ACC112 (cell line): ENCODE data around the gene HINFP.
"Not testable (repeated sequence)": the region's sequence is repeated elsewhere in the genome, so short reads cannot be mapped to it uniquely, and the experiment has no call there.

Source experiments
- H2AFZ ChIP-seq: fragments of 200-600 bp; sonication (generic); one replicate; pipeline ENCODE4 v1.6.0; 2017; ENCODE audit warnings: antibody characterized with exemption, low read length; ENCODE audit not compliant: unreplicated experiment
- H3K27ac ChIP-seq: fragments of 200-600 bp; sonication (generic); 2 replicates; pipeline ENCODE4 v1.5.1; 2014; ENCODE audit warnings: low read depth, mild to moderate bottlenecking, antibody characterized with exemption, low read length, moderate library complexity
- H3K27me3 ChIP-seq: fragments of 200-600 bp; sonication (generic); 2 replicates; pipeline ENCODE4 v1.6.1; 2014; ENCODE audit warnings: mild to moderate bottlenecking, antibody characterized with exemption, low read length, moderate library complexity, mixed read lengths; ENCODE audit not compliant: insufficient read depth
- H3K36me3 ChIP-seq: fragments of 200-600 bp; sonication (generic); 2 replicates; pipeline ENCODE4 v1.6.1; 2016; ENCODE audit warnings: mild to moderate bottlenecking, antibody characterized with exemption, low read length, moderate library complexity, mixed read lengths; ENCODE audit not compliant: insufficient read depth
- H3K4me1 ChIP-seq: fragments of 200-600 bp; sonication (generic); one replicate; pipeline ENCODE4 v1.6.1; 2016; ENCODE audit warnings: low read length, mixed read lengths; ENCODE audit not compliant: insufficient read depth, unreplicated experiment, control insufficient read depth
- H3K4me3 ChIP-seq: fragments of 200-600 bp; sonication (generic); 2 replicates; pipeline ENCODE4 v1.5.1; 2014; ENCODE audit warnings: mild to moderate bottlenecking, low read depth, low read length
- H3K79me2 ChIP-seq: fragments of 200-600 bp; sonication (generic); one replicate; pipeline ENCODE4 v1.6.0; 2016; ENCODE audit warnings: low read length; ENCODE audit not compliant: control insufficient read depth, unreplicated experiment, insufficient read depth

Gene HINFP

DNA sequence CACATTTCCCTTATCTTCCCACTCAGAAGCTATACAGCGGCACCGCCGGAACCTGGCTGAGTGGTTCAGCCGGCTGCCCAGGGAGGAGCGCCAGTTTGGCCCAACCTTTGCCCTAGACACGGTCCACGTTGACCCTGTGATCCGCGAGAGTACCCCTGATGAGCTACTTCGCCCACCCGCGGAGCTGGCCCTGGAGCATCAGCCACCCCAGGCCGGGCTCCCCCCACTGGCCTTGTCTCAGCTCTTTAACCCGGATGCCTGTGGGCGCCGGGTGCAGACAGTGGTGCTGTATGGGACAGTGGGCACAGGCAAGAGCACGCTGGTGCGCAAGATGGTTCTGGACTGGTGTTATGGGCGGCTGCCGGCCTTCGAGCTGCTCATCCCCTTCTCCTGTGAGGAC, 52.1 kb downstream of the HINFP start:
- Histone ChIP-seq H3K4me3 (no peak overlapping the region), H3K79me2 (no peaks in the 10 kb centered on the region), H3K4me1 (peaks cover 11% of the 10 kb centered on the region), H3K27me3 (no peaks in the 10 kb centered on the region), H2AFZ (no peak overlapping the region), H3K27ac (no peak overlapping the region), H3K36me3 (no peaks in the 10 kb centered on the region)

- Histone ChIP-seq H2AFZ (no peak overlapping the region), H3K4me1 (peaks cover 7% of the 10 kb centered on the region), H3K36me3 (no peaks in the 10 kb centered on the region), H3K27ac (no peak overlapping the region), H3K27me3 (no peaks in the 10 kb centered on the region), H3K79me2 (no peaks in the 10 kb centered on the region), H3K4me3 (no peak overlapping the region)
These were observed 54.2 kb downstream of the HINFP start for GRCh38 chr11:119175493-119176077.

- Histone ChIP-seq H3K4me1 (peaks cover 7% of the 10 kb centered on the region), H3K36me3 (no peaks in the 10 kb centered on the region), H3K79me2 (no peaks in the 10 kb centered on the region), H3K27me3 (no peaks in the 10 kb centered on the region), H3K4me3 (no peak overlapping the region), H2AFZ (no peak overlapping the region), H3K27ac (no peak overlapping the region)
These were observed 56.8 kb downstream of the HINFP start for GRCh38 chr11:119178166-119178680.

DNA sequence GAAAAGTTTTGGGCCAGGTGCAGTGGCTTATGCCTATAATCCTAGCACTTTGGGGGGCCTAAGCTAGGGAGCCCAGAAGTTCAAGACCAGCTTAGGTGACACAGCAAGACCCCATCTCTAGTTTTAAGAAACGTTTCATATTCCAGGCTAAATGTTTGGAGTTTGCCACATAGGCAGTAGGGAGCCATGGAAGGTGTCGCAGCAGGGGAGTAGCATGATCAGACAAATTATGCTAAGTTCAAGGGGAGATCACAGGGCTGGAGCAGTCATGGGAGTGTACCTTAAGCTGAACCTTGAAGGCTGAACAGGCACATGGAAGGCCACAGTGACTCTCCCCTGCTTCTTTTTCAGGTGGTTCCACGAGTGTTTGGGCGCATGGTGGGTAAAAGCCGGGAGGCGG, 58.0 kb downstream of the HINFP start:
- no peak overlapping the region for H3K4me3 ChIP-seq
- H3K79me2 ChIP-seq, result no peaks in the 10 kb centered on the region
- H2AFZ ChIP-seq, result no peak overlapping the region
- H3K4me1 ChIP-seq, result peaks cover 7% of the 10 kb centered on the region
- H3K27me3 ChIP-seq, result no peaks in the 10 kb centered on the region
- H3K27ac ChIP-seq, result no peak overlapping the region
- no peaks in the 10 kb centered on the region for H3K36me3 ChIP-seq

DNA sequence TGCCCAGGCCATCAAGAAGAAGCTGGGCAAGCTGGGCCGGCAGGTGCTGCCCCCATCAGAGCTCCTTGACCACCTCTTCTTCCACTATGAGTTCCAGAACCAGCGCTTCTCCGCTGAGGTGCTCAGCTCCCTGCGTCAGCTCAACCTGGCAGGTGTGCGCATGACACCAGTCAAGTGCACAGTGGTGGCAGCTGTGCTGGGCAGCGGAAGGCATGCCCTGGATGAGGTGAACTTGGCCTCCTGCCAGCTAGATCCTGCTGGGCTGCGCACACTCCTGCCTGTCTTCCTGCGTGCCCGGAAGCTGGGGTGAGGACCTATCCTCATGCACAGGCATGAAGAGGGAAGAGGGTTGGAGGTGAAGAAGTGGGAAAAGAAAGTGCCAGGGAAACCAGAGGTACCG, 58.6 kb downstream of the HINFP start:
- H3K27me3 ChIP-seq, result no peaks in the 10 kb centered on the region
- no peak overlapping the region for H3K27ac ChIP-seq
- H3K4me3 ChIP-seq, result no peak overlapping the region
- no peaks in the 10 kb centered on the region for H3K36me3 ChIP-seq
- no peak overlapping the region for H2AFZ ChIP-seq
- H3K4me1 ChIP-seq, result peaks cover 7% of the 10 kb centered on the region
- H3K79me2 ChIP-seq, result no peaks in the 10 kb centered on the region

DNA sequence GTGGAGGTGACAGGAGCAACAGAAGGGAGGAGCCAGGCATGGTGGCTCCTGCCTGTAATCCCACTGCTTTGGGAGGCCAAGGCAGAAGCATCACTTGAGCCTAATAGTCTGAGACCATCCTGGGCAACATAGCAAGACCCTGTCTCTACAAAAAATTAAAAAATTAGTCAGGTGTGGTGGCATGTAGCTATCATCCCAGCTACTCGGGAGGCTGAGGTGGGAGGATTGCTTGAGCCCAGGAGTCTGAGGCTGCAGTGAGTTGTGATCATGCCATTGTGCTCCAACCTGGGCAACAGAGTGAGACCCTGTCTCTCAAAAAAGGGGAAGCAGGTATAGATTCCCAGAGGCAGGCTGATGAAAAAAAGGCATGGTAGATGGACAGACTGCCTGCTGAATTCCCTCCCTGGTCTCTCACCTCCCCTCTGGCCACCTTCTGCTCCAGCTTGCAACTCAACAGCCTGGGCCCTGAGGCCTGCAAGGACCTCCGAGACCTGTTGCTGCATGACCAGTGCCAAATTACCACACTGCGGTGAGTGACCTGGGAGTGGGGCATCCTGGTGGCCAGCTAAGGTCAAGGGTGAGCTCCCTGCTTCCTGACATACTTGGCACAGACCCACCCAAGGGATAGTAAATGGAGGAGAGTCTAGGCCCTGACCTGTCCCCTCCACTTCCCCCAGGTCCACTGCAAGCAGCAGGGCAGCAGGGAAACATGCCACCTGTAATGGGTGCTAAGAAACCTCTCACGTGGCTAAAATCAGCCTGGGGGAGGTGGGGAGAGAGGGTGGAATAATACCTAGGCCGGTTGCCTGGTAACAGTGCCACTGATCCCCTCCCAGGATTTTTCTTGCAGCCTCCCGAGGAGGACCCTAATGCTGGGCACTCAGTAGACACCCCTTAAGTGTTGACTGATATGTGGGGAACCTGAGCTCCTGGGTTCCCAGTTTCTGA, 59.6 kb downstream of the HINFP start:
- no peak overlapping the region for H2AFZ ChIP-seq
- no peaks in the 10 kb centered on the region for H3K36me3 ChIP-seq
- no peaks in the 10 kb centered on the region for H3K4me1 ChIP-seq
- no peak overlapping the region for H3K27ac ChIP-seq
- no peak overlapping the region for H3K4me3 ChIP-seq
- H3K27me3 ChIP-seq, result peaks cover 5% of the 10 kb centered on the region
- H3K79me2 ChIP-seq, result no peaks in the 10 kb centered on the region

- no peak overlapping the region for H3K27ac ChIP-seq
- peaks cover 11% of the 10 kb centered on the region for H3K27me3 ChIP-seq
- no peaks in the 10 kb centered on the region for H3K4me1 ChIP-seq
- H3K79me2 ChIP-seq, result no peaks in the 10 kb centered on the region
- no peak overlapping the region for H2AFZ ChIP-seq
- H3K36me3 ChIP-seq, result no peaks in the 10 kb centered on the region
- H3K4me3 ChIP-seq, result no peak overlapping the region
These were observed 60.5 kb downstream of the HINFP start for GRCh38 chr11:119181677-119182412.

DNA sequence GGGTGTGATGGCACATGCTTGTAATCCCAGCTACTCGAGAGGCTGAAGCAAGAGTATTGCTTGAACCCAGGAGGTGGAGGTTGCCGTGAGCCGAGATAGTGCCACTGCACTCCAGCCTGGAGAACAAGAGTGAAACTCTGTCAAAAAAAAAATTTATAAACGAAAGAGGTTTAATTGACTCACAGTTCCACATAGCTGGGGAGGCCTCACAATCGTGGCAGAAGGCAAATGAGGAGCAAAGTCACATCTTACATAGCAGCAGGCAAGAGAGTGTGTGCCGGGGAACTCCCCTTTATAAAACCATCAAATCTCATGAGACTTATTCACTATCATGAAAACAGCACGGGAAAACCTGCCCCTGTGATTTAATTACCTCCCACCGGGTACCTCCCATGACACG, 63.0 kb downstream of the HINFP start:
- not testable (repeated sequence) for H3K36me3 ChIP-seq, H2AFZ ChIP-seq, H3K4me3 ChIP-seq, H3K79me2 ChIP-seq, H3K27ac ChIP-seq, H3K4me1 ChIP-seq
- peaks cover 11% of the 10 kb centered on the region for H3K27me3 ChIP-seq
